ENCODE results near the gene TRPM4. TPM values are rescaled to one million over a fixed set of nuclear protein-coding genes. Genes with fewer than 3 reads are reported as not detected.

The TRPM4 gene
- total and polyA plus RNA-seq, 2 of the 8 experiments (the other 6 are each of a cell fraction or from before 2014, with no cell fraction given): 11.3 to 13.3 TPM

GRCh38 chr19:49160450-49161189, 3.0 kb downstream of the TRPM4 start (continued):
- TF ChIP-seq TCF12 (IDR thresholded peaks at IDR 0.05; ENCODE audit: low read depth, low read length) (no peak), FOSL1 (IDR thresholded peaks at IDR 0.05; ENCODE audit: insufficient read depth, low read depth, low read length) (no peak), NRF1 (IDR thresholded peaks at IDR 0.05; ENCODE audit: low read depth, low read length) (no peak), SAP30 (IDR thresholded peaks at IDR 0.05; ENCODE audit: insufficient read depth, insufficient replicate concordance, low read length) (no peak), CEBPB (IDR thresholded peaks at IDR 0.05; ENCODE audit: low read depth, low read length) (no peak), KDM4A (IDR thresholded peaks at IDR 0.05; ENCODE audit: low read depth, low read length, severe bottlenecking) (no peak), CBX8 (IDR thresholded peaks at IDR 0.05; ENCODE audit: borderline replicate concordance, low read depth, low read length) (no peak)
